GM12878 (cell line): ENCODE results near the gene FUCA2. TPM values are rescaled to one million over a fixed set of nuclear protein-coding genes. Genes with fewer than 3 reads are reported as not detected.

Experiments used
- ATAC-seq: fragments of 200-7000 bp; cut with Tn5 transposase; 3 replicates; pipeline ENCODE4 v1.9.1; 2020; ENCODE audit warnings: mild to moderate bottlenecking, moderate library complexity
- BruUV-seq: library from RNA; stranded (reverse); fragments of 400-500 nt; replicated peaks from 2 replicates; lab custom pipeline; 2021; lab: Mats Ljungman, UMichigan
- CTCF ChIA-PET: fragments of 300-600 bp; sonication (Branson Sonifier 250); formaldehyde crosslinking; extraction: SDS; loops from one replicate; lab custom pipeline; 2021; ENCODE audit warnings: inconsistent platforms; lab: Yijun Ruan, JAX
- POLR2A ChIA-PET: fragments of 350-600 bp; formaldehyde crosslinking; extraction: SDS; loops from one replicate; lab custom pipeline; 2021; ENCODE audit warnings: inconsistent platforms; lab: Charles Lee
- RAD21 ChIA-PET: fragments of 300-600 bp; sonication (Branson Sonifier 250); formaldehyde crosslinking; loops from one replicate; lab custom pipeline; 2023; ENCODE audit warnings: antibody characterized with exemption; ENCODE audit not compliant: unreplicated experiment; lab: Charles Lee
- SMC1A ChIA-PET: fragments of 300-600 bp; sonication (Branson Sonifier 250); formaldehyde crosslinking; loops from one replicate; lab custom pipeline; 2023; ENCODE audit not compliant: unreplicated experiment, uncharacterized antibody; lab: Charles Lee
- DNase-seq: peaks from one replicate; pipeline ENCODE4 v3.0.0-alpha.2; 2011; ENCODE audit warnings: low read depth, low spot score
- FAIRE-seq: peaks from 3 replicates; lab custom pipeline; 2011; peaks lifted over from hg19 to GRCh38; lab: Jason Lieb, UNC
- H2AFZ ChIP-seq: 2 replicates; pipeline ENCODE4 v1.6.0; 2011; ENCODE audit warnings: low read depth, low read length, control low read depth; ENCODE audit not compliant: control insufficient read depth
- H3K27ac ChIP-seq: 2 replicates; pipeline ENCODE4 v1.5.1; 2011; ENCODE audit warnings: control low read depth; ENCODE audit not compliant: control insufficient read depth, insufficient read depth
- H3K27me3 ChIP-seq, 2 experiments: replicated peaks in 1 of 2; 2 replicates each; pipeline versions ENCODE4 v1.6.0 to v1.6.1; 2011; ENCODE audit warnings: low read length in 1 of 2; ENCODE audit not compliant: control insufficient read depth in 2 of 2, insufficient read depth in 2 of 2
- H3K36me3 ChIP-seq, 2 experiments: 2 replicates each; pipeline ENCODE4 v1.5.1; 2011; ENCODE audit warnings: low read length in 1 of 2; ENCODE audit not compliant: control insufficient read depth in 2 of 2, insufficient read depth in 2 of 2
- H3K4me1 ChIP-seq: 2 replicates; pipeline ENCODE4 v1.6.1; 2011; ENCODE audit warnings: mild to moderate bottlenecking, low read length, moderate library complexity, mixed read lengths; ENCODE audit not compliant: control insufficient read depth, insufficient read depth
- H3K4me2 ChIP-seq: 2 replicates; pipeline ENCODE4 v1.6.0; 2011; ENCODE audit warnings: control low read depth; ENCODE audit not compliant: control insufficient read depth, insufficient read depth
- H3K4me3 ChIP-seq: fragments of 200-600 bp; sonication (generic); 2 replicates; pipeline ENCODE4 v1.5.1; 2016
- H3K79me2 ChIP-seq: 2 replicates; pipeline ENCODE4 v1.6.0; 2011; ENCODE audit warnings: low read length; ENCODE audit not compliant: control insufficient read depth, insufficient read depth
- H3K9ac ChIP-seq: 2 replicates; pipeline ENCODE4 v1.8.0; 2011; ENCODE audit warnings: low read length, control low read depth, mixed read lengths; ENCODE audit not compliant: control insufficient read depth, insufficient read depth
- H3K9me3 ChIP-seq: replicated peaks from 3 replicates; pipeline ENCODE4 v1.5.1; 2011; ENCODE audit warnings: mild to moderate bottlenecking, low read length; ENCODE audit not compliant: control insufficient read depth, insufficient read depth
- H4K20me1 ChIP-seq: 2 replicates; pipeline ENCODE4 v1.6.0; 2011; ENCODE audit not compliant: control insufficient read depth, insufficient read depth
- BCL11A ChIP-seq: IDR thresholded peaks from 2 replicates; pipeline ENCODE4 v1.6.1; 2011; ENCODE audit warnings: low read depth, low read length
- CEBPZ ChIP-seq: fragments of 150-350 bp; IDR thresholded peaks from 2 replicates; pipeline ENCODE4 v1.6.1; 2016; ENCODE audit warnings: low read depth, low read length
- DPF2 ChIP-seq: fragments of 450-650 bp; IDR thresholded peaks from 2 replicates; pipeline ENCODE4 v1.6.1; 2017; ENCODE audit warnings: mild to moderate bottlenecking
- IKZF1 ChIP-seq: fragments of 450-650 bp; conservative IDR thresholded peaks from 2 replicates; pipeline ENCODE4 v1.6.1; 2017; ENCODE audit warnings: antibody characterized with exemption, mild to moderate bottlenecking
- MEF2B ChIP-seq: fragments of 450-650 bp; IDR thresholded peaks from 2 replicates; pipeline ENCODE4 v1.6.1; 2018; ENCODE audit warnings: mild to moderate bottlenecking, moderate library complexity; ENCODE audit not compliant: partially characterized antibody, poor library complexity, severe bottlenecking
- MTA2 ChIP-seq: fragments of 450-650 bp; IDR thresholded peaks from 2 replicates; pipeline ENCODE4 v1.6.1; 2016; ENCODE audit warnings: low read depth, mild to moderate bottlenecking, moderate library complexity
- SPI1 ChIP-seq: IDR thresholded peaks from 2 replicates; pipeline ENCODE4 v1.6.1; 2011; ENCODE audit warnings: low read depth, mild to moderate bottlenecking, low read length, moderate library complexity, borderline replicate concordance; ENCODE audit not compliant: insufficient read depth
- WGBS: methylation state at CpG from one replicate; pipeline ENCODE4 v1.1.6; 2016; ENCODE audit warnings: low lambda C conversion rate; ENCODE audit not compliant: insufficient replicate concordance, insufficient coverage; ENCODE audit errors: missing lambda C conversion rate; 5-methylcytosine and 5-hydroxymethylcytosine counted together
- in situ Hi-C: fragments of 300-500 bp; cut with MboI; formaldehyde crosslinking; loops from 9 replicates; pipeline ENCODE4 v1.14.3; 2018; ENCODE audit warnings: mixed read lengths
- intact Hi-C: fragments of 100-400 bp; cut with micrococcal nuclease; formaldehyde crosslinking; loops from one replicate; pipeline ENCODE4 v1.14.2; 2022; ENCODE audit not compliant: unreplicated experiment
- polyA plus RNA-seq, 11 experiments: library from polyadenylated mRNA; depleted of rRNA in 4 of 11; unstranded in 6 of 11; stranded (reverse) in 5 of 11; fragments of >200 nt; fragmentation: Nextera tagmentation in 4 of 11; fragmentation: Illumina TruSeq in 1 of 11; extraction: Ambion mirVana in 4 of 11; extraction: Trizol in 1 of 11; gene quantifications; 1 replicate in 1 of 11; 2 replicates in 10 of 11; pipeline versions ENCODE4 v1.2.1 to v1.2.3, GENCODE V29; 2011 to 2016; ENCODE audit warnings: inconsistent platforms in 2 of 11, missing spikeins in 2 of 11, low read depth in 1 of 11
- total RNA-seq, 4 experiments: library from RNA; depleted of rRNA in 3 of 4; stranded (reverse); fragments of >200 nt in 3 of 4; fragmentation: Illumina TruSeq in 1 of 4; extraction: Trizol in 1 of 4; gene quantifications; 2 replicates each; pipeline versions ENCODE4 v1.2.1 to v1.2.3, GENCODE V29; 2013 to 2021

The FUCA2 gene
- total and polyA plus RNA-seq, 10 of the 15 experiments (the other 5 are each of a cell fraction or from before 2014, with no cell fraction given), result 5.7 to 36.2 (median 21.5) TPM

GRCh38 chr6:143555582-143555981, 44.1 kb upstream of the FUCA2 start:
- in situ Hi-C loops, result no loop called here
- BruUV-seq, result no TSS peak
- ChIA-PET POLR2A (interaction anchor here (0.6 kb wide), 1 partner anchor 30 kb away, joined by 3 read pairs; no protein-coding TSS in a partner anchor), SMC1A (interaction anchor here (0.6 to 1.8 kb wide), 7 partner anchors 11 to 520 kb away, joined by 3 to 7 read pairs (median 4); no protein-coding TSS in a partner anchor), CTCF (interaction anchor here (0.5 to 1.5 kb wide), 4 partner anchors 8 to 76 kb away, joined by 3 to 4 read pairs (median 3); no protein-coding TSS in a partner anchor)
- intact Hi-C loops, result no loop called here
- Histone ChIP-seq H3K79me2 (no peaks in the 10 kb centered on the region), H3K27ac (no peak overlapping the region), H3K27me3 (no peaks in the 10 kb centered on the region)
- WGBS, result 82% methylated on average over 3 of the region's 3 CpGs
- TF ChIP-seq IKZF1 (peak; percentile 26; the same call in 1 of the 2 replicates), CEBPZ (no peak), MTA2 (peak; percentile 70; the same call in 1 of the 2 replicates), DPF2 (no peak), SPI1 (no peak), MEF2B (no peak), BCL11A (no peak)
- TF ChIP-seq, all 136 proteins: peak for 2
- Histone ChIP-seq H3K36me3 (no peaks in the 10 kb centered on the region; a peak in 2 of 4 replicates), H2AFZ (no peak overlapping the region), H4K20me1 (no peaks in the 10 kb centered on the region), H3K9ac (no peak overlapping the region), H3K4me1 (no peaks in the 10 kb centered on the region; the same call in 1 of the 2 replicates), H3K9me3 (no peaks in the 10 kb centered on the region), H3K4me2 (no peak overlapping the region), H3K4me3 (no peak overlapping the region)
- FAIRE-seq (no peak), ATAC-seq (no peak), DNase-seq (no peak)
- RAD21 ChIA-PET, result no interaction called here
